Measurements from ENCODE around the gene METTL21C.

Gene METTL21C

GRCh38 chr13:102651392-102651791, 43.5 kb downstream of the METTL21C start:
- Histone ChIP-seq H3K27ac (replicated peaks) (no peak overlapping the region), H3K4me3 (replicated peaks; ENCODE audit: insufficient read depth, low read length) (no peak overlapping the region), H3K27me3 (ENCODE audit: insufficient read depth, poor library complexity, severe bottlenecking) (no peaks in the 10 kb centered on the region)
- no peak for DNase-seq (ENCODE audit: low read depth in 1 of 2, low spot score in 1 of 2)
- TF ChIP-seq SPI1 (IDR thresholded peaks at IDR 0.05; ENCODE audit: borderline replicate concordance, low read depth), result no peak
- TF ChIP-seq, protein P1, sequence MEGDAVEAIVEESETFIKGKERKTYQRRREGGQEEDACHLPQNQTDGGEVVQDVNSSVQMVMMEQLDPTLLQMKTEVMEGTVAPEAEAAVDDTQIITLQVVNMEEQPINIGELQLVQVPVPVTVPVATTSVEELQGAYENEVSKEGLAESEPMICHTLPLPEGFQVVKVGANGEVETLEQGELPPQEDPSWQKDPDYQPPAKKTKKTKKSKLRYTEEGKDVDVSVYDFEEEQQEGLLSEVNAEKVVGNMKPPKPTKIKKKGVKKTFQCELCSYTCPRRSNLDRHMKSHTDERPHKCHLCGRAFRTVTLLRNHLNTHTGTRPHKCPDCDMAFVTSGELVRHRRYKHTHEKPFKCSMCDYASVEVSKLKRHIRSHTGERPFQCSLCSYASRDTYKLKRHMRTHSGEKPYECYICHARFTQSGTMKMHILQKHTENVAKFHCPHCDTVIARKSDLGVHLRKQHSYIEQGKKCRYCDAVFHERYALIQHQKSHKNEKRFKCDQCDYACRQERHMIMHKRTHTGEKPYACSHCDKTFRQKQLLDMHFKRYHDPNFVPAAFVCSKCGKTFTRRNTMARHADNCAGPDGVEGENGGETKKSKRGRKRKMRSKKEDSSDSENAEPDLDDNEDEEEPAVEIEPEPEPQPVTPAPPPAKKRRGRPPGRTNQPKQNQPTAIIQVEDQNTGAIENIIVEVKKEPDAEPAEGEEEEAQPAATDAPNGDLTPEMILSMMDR (IDR thresholded peaks at IDR 0.05; ENCODE audit: insufficient read depth, low read length), result no peak
- TF ChIP-seq, protein P2, sequence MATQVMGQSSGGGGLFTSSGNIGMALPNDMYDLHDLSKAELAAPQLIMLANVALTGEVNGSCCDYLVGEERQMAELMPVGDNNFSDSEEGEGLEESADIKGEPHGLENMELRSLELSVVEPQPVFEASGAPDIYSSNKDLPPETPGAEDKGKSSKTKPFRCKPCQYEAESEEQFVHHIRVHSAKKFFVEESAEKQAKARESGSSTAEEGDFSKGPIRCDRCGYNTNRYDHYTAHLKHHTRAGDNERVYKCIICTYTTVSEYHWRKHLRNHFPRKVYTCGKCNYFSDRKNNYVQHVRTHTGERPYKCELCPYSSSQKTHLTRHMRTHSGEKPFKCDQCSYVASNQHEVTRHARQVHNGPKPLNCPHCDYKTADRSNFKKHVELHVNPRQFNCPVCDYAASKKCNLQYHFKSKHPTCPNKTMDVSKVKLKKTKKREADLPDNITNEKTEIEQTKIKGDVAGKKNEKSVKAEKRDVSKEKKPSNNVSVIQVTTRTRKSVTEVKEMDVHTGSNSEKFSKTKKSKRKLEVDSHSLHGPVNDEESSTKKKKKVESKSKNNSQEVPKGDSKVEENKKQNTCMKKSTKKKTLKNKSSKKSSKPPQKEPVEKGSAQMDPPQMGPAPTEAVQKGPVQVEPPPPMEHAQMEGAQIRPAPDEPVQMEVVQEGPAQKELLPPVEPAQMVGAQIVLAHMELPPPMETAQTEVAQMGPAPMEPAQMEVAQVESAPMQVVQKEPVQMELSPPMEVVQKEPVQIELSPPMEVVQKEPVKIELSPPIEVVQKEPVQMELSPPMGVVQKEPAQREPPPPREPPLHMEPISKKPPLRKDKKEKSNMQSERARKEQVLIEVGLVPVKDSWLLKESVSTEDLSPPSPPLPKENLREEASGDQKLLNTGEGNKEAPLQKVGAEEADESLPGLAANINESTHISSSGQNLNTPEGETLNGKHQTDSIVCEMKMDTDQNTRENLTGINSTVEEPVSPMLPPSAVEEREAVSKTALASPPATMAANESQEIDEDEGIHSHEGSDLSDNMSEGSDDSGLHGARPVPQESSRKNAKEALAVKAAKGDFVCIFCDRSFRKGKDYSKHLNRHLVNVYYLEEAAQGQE (IDR thresholded peaks at IDR 0.05; ENCODE audit: insufficient replicate concordance, low read depth), result no peak
- TF ChIP-seq POLR2AphosphoS5 (IDR thresholded peaks at IDR 0.05; ENCODE audit: low read depth), result no peak
- no peak for TF ChIP-seq GABPA (IDR thresholded peaks at IDR 0.05; ENCODE audit: low read depth)

GRCh38 chr13:102650444-102650843, 44.4 kb downstream of the METTL21C start:
- TF ChIP-seq, protein P2 (IDR thresholded peaks at IDR 0.05; ENCODE audit: insufficient replicate concordance, low read depth), result no peak
- no peak for TF ChIP-seq GABPA (IDR thresholded peaks at IDR 0.05; ENCODE audit: low read depth)
- no peak for TF ChIP-seq SPI1 (IDR thresholded peaks at IDR 0.05; ENCODE audit: borderline replicate concordance, low read depth)
- TF ChIP-seq, protein P1 (IDR thresholded peaks at IDR 0.05; ENCODE audit: insufficient read depth, low read length), result no peak
- no peak for TF ChIP-seq POLR2AphosphoS5 (IDR thresholded peaks at IDR 0.05; ENCODE audit: low read depth)
- Histone ChIP-seq H3K27ac (replicated peaks) (no peak overlapping the region), H3K27me3 (ENCODE audit: insufficient read depth, poor library complexity, severe bottlenecking) (no peaks in the 10 kb centered on the region), H3K4me3 (replicated peaks; ENCODE audit: insufficient read depth, low read length) (no peak overlapping the region)
- DNase-seq (ENCODE audit: low read depth in 1 of 2, low spot score in 1 of 2), result no peak

DNA sequence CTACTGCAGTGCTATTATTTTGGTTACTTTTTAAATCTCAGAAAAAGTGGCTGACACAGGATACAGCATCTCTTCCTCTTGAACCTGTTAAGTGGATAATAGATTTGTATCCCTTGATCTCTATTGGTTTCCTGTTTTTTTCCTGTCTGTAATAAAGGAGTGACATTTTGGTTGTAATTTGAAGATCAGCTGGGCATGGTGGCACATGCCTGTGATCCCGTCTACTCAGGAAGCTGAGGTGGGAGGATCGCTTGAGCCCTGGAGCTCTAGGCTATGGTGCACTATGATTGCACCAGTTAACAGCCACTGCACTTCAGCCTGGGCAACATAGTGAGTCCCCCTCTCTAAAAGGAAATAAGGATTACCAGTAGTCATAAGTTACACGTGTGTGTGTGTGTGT, 46.8 kb downstream of the METTL21C start:
- Histone ChIP-seq H3K27me3 (ENCODE audit: insufficient read depth, poor library complexity, severe bottlenecking) (no peaks in the 10 kb centered on the region), H3K27ac (replicated peaks) (no peak overlapping the region), H3K4me3 (replicated peaks; ENCODE audit: insufficient read depth, low read length) (no peak overlapping the region)
- no peak for DNase-seq (ENCODE audit: low read depth in 1 of 2, low spot score in 1 of 2)
- TF ChIP-seq, protein P1 (IDR thresholded peaks at IDR 0.05; ENCODE audit: insufficient read depth, low read length), result no peak
- TF ChIP-seq SPI1 (IDR thresholded peaks at IDR 0.05; ENCODE audit: borderline replicate concordance, low read depth), result no peak
- TF ChIP-seq, protein P2 (IDR thresholded peaks at IDR 0.05; ENCODE audit: insufficient replicate concordance, low read depth), result no peak
- no peak for TF ChIP-seq POLR2AphosphoS5 (IDR thresholded peaks at IDR 0.05; ENCODE audit: low read depth)
- no peak for TF ChIP-seq GABPA (IDR thresholded peaks at IDR 0.05; ENCODE audit: low read depth)
